ENCODE measurements around the gene TMEM123.

The TMEM123 gene

GRCh38 chr11:102396708-102397563, 55.6 kb downstream of the TMEM123 start:
- no peak for TF ChIP-seq TAF1 (IDR thresholded peaks at IDR 0.05; ENCODE audit: borderline replicate concordance, insufficient read depth, low read length)
- TF ChIP-seq FOXP2 (optimal IDR thresholded peaks at IDR 0.05; ENCODE audit: borderline replicate concordance, extremely low read depth, extremely low read length, insufficient read depth): no peak
- no peak for TF ChIP-seq SIN3A (IDR thresholded peaks at IDR 0.05; ENCODE audit: borderline replicate concordance, insufficient read depth, low read length)

GRCh38 chr11:102395720-102396393, 56.7 kb downstream of the TMEM123 start:
- TF ChIP-seq SIN3A (IDR thresholded peaks at IDR 0.05; ENCODE audit: borderline replicate concordance, insufficient read depth, low read length) (no peak), POLR2AphosphoS5 (IDR thresholded peaks at IDR 0.05; ENCODE audit: low read depth, low read length) (no peak), REST (IDR thresholded peaks at IDR 0.05; ENCODE audit: insufficient read depth in 1 of 2, low read depth in 2 of 2, low read length in 2 of 2) (no peak), TAF1 (IDR thresholded peaks at IDR 0.05; ENCODE audit: borderline replicate concordance, insufficient read depth, low read length) (no peak), FOXP2 (optimal IDR thresholded peaks at IDR 0.05; ENCODE audit: borderline replicate concordance, extremely low read depth, extremely low read length, insufficient read depth) (no peak)

- TF ChIP-seq TAF1 (IDR thresholded peaks at IDR 0.05; ENCODE audit: borderline replicate concordance, insufficient read depth, low read length) (no peak), REST (IDR thresholded peaks at IDR 0.05; ENCODE audit: insufficient read depth in 1 of 2, low read depth in 2 of 2, low read length in 2 of 2) (no peak), FOXP2 (optimal IDR thresholded peaks at IDR 0.05; ENCODE audit: borderline replicate concordance, extremely low read depth, extremely low read length, insufficient read depth) (no peak), SIN3A (IDR thresholded peaks at IDR 0.05; ENCODE audit: borderline replicate concordance, insufficient read depth, low read length) (no peak), POLR2AphosphoS5 (IDR thresholded peaks at IDR 0.05; ENCODE audit: low read depth, low read length) (no peak)
Measured at GRCh38 chr11:102393272-102393730, 59.3 kb downstream of the TMEM123 start.

GRCh38 chr11:102391549-102392237, 60.9 kb downstream of the TMEM123 start:
- no peak for TF ChIP-seq SIN3A (IDR thresholded peaks at IDR 0.05; ENCODE audit: borderline replicate concordance, insufficient read depth, low read length)
- no peak for TF ChIP-seq POLR2AphosphoS5 (IDR thresholded peaks at IDR 0.05; ENCODE audit: low read depth, low read length)
- TF ChIP-seq REST (IDR thresholded peaks at IDR 0.05; ENCODE audit: insufficient read depth in 1 of 2, low read depth in 2 of 2, low read length in 2 of 2): no peak
- no peak for TF ChIP-seq TAF1 (IDR thresholded peaks at IDR 0.05; ENCODE audit: borderline replicate concordance, insufficient read depth, low read length)
- no peak for TF ChIP-seq FOXP2 (optimal IDR thresholded peaks at IDR 0.05; ENCODE audit: borderline replicate concordance, extremely low read depth, extremely low read length, insufficient read depth)
